ENCODE measurements around the gene VOPP1.

Gene VOPP1

DNA sequence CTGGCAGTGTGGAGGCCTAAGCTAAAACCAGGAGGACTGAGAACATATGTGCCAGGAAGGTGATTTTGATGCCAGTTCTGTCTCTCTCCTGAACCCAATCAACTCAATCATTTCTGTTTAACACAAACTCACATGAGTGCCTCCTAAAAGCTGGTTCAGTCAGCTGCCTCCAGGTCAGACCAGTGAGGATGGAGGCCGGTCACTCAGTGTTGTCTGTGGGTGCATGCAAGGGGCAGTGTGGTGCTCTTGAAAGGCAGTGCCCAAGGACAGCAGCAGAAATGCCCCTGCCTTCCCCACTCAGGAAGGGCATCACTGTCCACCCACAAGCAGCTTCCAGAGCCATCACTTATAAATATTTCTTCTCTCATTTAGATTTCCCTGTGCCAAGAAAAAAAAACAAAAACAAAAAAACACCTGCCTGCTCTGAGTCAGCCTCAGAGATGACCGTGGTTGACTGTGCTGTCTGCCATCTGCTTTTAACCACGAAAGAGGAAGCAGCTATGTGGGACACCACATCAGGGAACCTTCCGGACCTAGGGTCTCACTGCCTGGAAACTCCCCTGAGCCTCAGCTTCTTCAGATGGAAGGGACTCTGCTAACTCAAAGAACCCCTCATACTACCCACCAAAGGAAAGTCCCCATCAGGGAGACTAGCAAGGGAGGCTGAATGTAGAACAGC is 39.1 kb downstream of the VOPP1 start:
- DNase-seq = peak in 6 of 58 donors; percentile 11 to 40 (median 22)

DNA sequence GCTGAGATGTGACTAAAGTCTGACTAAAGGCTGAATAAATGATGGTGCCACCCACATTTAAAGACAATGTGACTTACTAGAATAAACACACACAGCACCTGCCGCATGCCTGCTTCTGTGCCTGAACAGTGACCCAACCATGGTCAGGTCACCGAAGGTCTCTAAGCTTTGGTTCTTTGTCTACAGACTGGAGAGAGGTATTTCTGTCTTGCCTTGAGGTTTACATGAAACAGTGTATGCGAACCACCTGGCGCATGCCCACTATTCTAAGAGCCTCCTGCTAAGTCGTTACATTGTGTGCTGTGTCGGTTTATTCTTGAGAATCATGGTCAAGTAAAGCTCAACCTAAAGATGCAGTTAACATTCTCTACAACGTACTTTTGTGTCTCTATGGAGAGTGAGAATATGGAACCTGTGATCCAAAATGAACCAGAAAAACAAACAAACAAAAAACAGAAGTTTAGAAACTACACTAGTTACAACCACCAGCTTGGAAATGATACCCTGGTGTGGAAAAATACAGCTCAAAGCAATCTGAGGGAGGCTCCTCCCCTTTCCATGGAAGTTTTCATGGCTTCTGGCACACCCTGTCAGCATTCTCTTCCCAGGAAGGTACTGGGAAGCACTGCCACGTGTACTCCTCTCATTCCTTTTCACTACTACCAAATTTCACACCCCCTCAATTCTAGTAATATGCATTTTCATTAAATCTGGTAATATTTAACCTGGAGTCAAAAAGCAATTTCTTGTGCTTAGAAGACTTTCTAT is 40.0 kb downstream of the VOPP1 start:
- peak in 1 of 58 donors; percentile 15 for DNase-seq

DNA sequence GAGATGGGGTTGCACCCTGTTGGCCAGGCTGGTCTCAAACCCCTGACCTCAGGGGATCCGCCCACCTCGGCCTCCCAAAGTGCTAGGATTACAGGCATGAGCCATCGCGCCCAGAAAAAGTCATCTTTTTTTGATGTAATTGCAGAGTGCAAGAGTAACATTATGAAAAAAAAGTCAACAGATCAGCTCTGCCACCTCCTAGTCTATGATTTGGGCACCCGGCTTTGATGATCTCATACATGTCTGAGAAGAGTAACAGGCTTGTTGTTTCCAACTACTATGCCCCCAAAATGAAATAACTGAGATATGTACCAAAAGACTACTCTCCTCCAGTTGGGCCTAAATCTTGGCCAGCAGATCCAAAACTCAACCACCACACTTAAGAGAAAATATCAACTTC is 40.8 kb downstream of the VOPP1 start:
- no peak for DNase-seq

DNA sequence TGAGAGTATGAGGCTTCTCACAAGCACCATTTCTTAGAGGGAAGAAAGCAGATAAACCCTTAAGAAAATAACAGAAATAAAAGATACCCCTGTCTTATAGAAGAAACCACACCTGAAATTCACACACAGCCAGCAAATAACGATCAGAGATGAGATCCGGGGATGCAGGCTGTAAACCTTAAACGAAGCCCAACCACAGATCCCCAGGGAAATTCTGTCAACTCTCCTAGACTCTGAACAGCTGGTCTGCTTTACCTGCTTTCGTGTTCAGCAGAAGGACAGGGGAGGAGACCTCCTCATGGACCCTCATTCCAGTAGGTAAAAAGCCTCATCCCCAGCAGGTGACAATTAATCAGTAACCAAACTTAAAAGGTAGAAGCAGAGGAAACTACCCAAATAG is 45.0 kb downstream of the VOPP1 start:
- DNase-seq = no peak

DNA sequence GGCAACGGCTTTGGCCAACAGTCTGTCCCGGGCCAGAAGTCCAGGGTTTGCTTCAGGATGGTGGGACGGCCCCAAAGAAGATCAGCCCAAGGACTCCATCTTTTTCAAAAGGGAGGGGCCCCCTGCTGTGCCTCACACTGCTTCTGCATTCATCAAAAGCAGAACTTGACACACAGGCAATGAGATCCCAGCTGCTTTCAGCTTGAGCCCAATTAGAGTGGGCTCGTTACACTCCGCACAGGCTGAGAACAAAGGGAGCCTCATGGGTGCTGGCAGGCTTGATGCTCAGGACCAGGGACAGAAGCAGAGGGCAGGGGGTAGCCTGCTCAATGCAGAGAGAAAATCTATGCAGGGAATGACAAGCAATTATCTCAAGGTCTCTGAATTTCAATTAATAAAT is 45.5 kb downstream of the VOPP1 start:
- DNase-seq = peak in 47 of 58 donors; percentile 9 to 79 (median 53)

DNA sequence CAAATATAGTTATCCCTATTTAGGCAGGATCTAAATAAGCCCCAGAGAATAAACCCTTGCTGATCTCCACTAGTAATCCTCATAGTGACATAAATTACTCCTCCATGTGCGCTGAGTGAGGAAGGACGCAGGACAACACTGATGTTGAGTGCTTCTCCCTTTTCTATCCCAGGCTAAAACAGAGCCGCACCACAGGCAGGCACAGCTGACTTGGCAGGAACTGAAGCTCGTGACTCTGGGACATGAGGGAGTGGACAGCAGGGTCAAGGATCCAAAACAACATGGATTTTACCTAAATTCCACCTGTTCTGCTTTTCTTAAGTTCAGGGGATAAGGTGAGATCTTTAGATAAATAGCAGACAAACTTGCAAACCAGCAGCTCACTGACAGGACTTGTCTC is 46.0 kb downstream of the VOPP1 start:
- DNase-seq = peak in 14 of 58 donors; percentile 22 to 55 (median 34)

DNA sequence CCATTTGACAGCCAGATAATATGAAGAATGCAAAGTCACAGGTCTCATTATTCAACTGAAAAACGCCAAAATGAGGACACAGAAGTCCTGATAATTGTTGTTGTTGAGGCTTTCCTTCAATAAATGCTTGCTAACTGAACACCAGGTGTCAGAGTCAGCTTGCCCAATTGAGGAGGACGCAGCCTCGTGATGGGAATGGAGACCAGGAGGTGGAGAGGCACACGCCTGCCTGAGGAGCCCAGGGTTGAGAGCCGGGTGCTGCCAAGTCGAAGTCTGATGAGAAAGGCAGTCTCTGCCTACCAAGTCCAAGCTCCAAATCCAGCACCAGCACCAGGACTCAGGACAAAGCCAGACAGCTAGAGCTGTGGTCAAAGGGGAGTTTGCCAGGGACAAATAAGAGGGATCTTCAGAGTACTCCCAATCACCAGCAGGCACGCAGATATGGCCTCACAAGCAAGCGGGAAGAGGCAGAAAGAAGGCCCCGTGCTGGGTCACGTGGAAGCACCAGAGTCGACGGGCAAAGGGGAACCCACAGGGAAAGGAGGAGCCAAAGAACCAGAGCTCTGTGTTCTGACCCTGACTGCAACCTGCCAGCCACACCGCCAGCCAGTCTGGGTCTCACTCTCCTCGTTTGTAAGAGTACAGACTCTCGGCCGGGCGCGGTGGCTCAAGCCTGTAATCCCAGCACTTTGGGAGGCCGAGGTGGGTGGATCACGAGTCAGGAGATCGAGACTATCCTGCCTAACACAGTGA is 47.6 kb downstream of the VOPP1 start:
- DNase-seq = peak in 9 of 58 donors; percentile 9 to 53 (median 34)

DNA sequence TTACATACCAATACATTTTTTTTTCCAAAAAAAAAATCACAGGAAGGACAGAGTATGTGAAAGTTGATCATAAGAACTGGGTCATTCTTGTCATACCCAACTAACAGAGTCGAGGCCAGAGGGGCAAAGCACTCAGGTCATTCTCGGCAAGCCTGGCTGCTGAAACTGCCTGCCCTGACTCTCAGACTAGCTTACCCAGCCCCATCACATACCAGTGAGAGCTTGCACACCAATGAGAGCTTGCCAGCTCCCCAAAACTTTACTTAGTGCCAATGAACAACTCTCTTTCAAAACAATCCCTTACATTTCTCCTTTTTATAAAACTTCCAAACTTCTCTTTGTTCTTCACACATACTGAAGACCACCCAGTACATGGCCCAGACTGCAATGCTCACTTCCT is 48.9 kb downstream of the VOPP1 start:
- no peak for DNase-seq

DNA sequence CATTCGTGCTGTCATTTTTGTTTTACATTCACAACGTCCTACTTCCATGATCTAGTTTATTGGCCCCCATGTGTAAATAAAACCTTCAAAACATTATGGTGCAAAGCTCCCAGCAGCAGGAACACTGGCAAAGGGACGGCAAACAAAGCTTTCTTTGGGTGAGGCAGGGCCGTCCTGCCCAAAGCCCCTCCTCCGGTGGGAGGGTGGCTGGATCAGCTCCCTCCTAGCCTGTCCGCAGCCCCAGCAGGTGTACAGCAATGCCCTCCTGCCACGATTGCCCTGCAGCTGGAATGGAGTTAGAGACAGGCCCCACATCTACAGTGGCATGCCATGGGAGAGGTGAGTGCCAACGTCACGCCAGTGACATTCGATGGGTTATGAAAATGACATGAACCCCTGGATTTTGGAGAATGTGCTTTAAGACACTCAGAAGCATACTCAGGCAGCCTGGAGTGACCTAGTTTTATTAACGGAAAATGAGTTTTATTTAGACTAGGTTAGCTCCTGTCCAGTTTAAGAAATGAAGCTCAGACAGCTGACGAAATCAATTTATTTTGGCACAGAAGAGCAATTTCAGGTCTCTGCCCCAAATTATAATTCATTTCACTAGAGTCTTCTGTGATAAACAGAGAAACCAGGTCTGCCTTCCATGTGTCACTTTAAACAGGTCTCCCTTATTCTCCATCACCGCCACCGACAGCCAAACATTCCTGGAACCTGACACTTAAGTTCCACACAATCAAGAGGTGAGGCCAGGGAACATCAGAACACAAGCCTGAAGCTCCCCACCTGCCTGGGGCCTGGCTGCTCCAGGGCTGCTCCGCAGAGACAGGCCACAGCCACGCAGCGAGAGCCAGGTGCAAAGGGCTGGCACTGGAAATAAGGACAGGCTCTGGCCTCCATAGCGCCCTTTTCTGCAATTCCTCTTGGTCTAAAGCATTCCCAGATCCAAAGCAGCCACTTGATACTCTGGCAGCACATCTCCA is 50.1 kb downstream of the VOPP1 start:
- DNase-seq = no peak

DNA sequence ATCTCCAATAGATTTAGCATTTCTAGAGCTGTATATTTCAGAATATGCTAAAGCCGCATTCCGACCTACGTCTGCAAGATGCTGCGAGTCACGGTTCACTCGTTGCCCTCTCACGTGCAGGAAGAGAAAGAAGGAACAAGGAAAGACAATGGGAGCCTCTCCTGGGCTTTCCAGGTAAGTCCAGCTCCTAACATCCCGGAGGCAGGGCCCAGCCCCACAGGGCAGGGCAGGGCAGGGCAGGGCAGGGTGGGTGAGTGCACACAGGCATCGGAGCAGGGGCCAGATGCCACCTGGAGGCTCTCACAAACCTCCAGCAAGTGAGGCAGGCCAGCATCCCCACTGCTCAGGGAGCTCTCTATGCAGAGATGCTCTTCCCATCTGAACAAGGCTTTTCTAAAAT is 50.8 kb downstream of the VOPP1 start:
- no peak for DNase-seq

DNA sequence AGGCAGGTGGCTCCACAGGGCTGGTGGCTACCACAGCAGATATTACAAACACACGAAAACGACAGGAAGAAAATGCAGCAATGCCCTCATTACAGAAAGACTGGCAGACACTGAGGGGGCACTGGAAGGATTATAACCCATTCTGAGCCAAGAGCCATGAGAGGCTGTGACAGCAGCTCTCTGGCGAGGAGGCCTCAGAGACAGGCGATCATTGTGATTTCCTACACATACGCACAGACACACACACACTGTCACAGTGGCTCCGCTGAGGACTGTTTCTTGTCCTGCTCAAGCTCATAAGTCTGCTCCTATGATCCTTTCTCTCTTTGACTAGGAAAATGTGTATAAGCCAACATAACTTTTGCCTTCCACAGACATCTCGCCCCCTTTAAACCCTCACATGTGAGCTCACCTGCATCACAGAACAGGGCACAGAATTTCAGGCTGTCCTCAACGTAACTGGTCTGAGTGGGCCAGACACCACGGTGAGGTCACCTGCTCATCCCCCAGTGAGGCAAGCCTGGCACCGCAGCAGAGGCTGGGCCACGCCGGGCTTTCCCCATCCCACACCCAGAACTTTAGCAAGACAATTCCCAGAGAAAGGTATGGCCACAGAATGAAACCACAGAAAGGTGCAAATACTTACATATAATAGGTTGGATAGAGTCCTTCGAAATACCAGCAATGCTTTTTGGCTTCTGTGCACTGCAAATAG is 51.7 kb downstream of the VOPP1 start:
- DNase-seq = no peak

DNA sequence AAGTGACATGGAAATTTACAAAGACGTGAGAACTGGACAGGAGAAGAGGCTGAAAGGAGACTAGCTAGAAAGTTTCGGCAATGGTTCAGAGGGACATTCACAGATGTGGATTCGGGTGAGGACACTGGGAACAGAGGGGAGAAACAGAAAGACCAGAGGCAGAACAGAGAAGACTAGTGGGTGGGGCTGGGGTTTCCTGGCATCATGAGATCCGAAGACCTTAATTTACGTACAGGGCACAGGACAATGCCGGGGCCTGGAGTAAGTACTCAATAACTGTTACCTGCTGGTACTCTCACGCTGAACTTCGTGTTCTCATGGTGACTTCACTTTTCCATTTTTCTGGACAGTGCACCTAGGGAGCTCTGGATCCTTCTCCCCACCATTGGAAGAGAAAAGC is 53.5 kb downstream of the VOPP1 start:
- DNase-seq = no peak

DNA sequence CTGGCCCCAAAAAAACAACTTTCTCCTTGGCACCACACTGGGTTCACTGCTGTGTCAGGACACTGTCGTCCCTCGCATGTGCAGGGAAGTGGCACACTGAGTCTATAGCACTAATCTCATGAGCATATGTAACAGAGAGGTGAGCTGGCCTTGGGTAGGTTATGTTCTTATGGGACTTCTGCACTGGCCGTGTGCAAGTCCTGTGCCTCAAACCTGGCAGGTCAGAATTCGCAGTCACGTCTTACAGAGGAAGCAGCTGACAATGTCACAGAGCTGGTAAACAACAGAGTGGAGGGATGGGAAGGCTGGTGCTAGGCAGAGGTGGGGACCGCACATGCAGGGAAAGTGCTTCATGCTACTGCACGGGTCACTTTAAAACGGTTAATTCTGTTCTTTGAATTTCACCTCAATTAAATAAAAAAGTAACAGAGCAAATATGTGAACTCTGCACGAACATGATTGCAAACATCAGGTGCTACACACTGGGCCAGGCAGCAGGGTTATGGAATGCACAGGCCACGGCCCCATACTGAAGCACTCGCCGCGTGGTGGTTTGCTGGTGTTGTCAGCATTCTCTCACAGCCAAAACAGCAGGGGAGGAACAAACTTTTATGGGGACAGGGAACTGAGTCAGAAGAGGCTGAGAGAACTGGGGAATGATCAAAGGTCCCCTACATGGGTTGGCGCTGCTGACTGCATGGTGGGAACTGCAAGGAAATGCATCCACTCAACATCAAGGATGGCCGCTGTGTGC is 54.2 kb downstream of the VOPP1 start:
- no peak for DNase-seq

DNA sequence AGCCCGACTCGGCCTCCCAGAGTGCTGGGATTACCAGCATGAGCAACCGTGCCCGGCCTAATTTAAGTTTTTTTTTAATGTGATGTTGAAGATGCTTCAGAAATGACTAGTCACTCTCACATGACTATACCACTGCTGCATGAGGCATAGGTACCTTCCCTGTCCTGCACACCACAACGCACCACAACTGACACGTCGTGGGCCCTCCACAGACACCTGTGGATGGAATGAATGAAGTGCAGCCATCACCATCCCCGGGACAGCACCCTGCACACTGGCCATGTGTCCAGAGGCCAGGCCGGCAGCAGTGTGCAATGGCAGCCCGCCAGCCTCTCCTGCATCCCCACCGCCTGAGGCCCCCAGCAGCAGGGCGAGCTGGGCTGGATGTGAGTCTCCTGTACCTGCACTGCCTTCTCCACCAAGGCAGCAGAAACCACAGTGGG is 55.1 kb downstream of the VOPP1 start:
- no peak for DNase-seq

DNA sequence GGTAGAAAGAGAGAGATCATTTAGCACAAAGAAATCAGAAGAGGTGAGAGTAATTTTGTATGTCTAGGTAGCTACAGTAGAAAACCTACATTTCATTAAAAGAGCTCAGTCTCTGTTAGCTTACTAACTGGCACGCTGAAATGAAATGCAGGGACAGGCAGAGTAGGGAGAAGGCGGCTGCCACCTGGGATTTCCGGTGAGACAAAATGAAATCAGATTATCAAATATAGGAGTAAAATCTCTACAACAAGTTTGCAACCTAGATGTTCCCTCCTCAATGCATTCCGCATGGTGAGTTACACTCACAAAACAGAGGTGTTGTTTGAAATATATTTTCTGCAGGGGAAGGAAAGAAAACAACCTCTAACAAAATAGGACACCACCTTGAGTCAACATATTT is 55.9 kb downstream of the VOPP1 start:
- DNase-seq = no peak

DNA sequence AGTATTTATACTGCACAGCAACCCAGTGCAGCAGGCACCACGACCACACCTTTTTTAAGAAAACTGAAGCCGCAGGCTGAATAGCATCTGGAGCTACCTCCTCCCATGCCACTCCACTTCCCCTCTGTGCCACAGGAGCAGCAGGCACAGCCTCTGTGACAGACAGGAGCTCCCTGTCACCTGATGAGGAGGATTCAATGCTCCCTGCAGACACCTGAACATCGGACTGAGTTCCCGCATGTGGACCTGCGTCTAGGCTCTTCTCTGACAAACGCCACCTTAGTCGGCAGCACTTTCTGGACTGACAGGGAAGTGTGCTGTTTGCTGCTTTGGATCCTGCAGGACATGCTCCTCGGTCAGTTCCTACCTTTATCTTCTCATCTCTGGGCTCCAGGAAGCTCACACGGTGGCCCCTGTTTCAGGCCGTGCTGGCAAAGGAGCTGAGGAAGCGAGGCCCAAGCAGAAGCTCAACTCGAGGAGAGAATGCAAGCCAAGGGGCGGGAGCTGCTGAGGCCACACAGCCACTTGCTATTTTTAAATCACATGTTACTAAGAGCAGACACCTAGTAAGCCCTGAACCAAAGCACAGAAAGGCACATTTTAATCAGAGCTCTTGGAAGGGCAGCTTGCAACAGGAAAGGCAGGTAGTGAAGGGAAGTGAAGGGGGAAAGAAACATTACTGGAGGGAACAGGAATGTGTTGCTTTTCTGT is 56.6 kb downstream of the VOPP1 start:
- DNase-seq = peak in 7 of 58 donors; percentile 7 to 39 (median 9)

DNA sequence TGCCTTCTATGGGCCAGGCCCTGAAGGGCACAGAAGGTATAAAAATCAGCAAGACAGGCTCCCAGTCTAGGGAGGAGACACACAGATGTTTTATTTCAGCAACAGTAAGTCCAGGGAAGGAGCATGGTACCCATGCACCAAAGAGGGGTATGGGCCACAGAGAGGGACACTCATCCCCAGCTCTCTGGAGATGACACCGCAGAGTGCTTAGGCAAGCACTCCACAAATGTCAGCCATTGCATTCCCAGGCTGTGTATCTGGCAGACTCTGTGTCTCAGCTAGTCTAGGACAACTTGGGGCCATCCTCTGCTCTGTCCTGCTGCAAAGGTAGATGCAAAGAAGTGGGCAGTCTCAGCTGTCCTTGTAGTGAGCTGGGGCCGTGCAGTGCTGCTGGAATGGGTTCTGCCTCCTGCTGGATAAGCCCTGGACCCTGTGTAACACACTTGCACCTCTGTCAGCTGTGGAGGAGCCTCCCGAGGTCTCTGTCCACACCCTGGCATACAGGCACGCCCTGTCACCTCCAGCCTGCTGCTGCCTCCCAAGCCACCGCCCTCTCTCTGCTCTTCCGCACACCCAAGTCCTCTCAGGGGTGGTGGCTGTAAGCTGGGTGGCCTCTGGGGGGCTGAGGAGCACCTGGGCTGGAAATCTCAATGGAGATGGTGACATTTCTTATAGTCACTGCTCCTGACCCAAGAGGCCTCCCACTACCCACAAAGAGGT is 57.6 kb downstream of the VOPP1 start:
- no peak for DNase-seq

DNA sequence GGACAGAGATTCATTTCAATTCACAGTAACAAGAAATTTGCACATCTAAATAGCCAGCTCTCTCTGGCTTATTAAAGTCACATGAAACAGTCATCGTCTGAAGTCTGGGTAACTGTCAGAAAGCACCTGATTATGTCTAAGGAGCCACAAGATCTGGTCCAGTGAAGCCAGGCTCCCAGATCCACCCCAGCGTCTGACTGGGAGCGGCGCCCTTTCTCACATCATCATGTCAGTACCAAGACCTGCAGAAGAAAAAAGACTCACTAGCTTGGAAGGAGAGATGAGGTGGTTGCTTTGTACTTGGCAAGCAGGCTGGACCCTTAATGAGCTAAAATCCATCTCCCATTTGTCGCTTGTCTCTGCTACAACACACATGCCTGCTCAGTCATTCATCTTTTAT is 58.4 kb downstream of the VOPP1 start:
- DNase-seq = no peak
